ENCODE results near the gene CDHR2.

CDHR2 gene

GRCh38 chr5:176624142-176624541 is 75.0 kb downstream of the CDHR2 start:
- DNase-seq: no peak

- DNase-seq: no peak
Measured at GRCh38 chr5:176624938-176625337, 75.8 kb downstream of the CDHR2 start.

DNA sequence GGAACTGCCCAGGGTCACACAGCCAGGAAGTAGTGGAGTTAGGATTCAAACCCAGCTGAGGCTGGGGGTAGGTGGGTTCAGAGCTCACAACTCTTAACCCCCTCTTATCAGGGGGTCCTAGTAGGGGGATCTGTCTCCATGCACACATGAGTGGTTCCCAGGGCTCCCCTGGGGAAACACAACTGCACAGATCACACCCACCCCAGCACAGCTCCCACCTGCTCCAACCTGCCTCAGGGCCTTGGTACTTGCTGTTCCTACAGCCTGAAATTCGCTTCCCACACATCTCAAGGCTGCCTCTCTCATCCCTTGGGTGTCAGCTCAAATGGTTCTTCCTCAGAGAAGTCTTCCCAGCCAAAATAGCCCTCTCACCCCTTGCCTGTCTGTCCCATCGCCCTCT is 76.4 kb downstream of the CDHR2 start:
- DNase-seq: no peak

- DNase-seq: no peak
Measured at GRCh38 chr5:176625966-176626875, 77.1 kb downstream of the CDHR2 start.

- DNase-seq: no peak
Measured at GRCh38 chr5:176626876-176627236, 77.7 kb downstream of the CDHR2 start.

- DNase-seq: no peak
Measured at GRCh38 chr5:176627582-176627981, 78.4 kb downstream of the CDHR2 start.

GRCh38 chr5:176628406-176629228 is 79.5 kb downstream of the CDHR2 start:
- no peak for DNase-seq

DNA sequence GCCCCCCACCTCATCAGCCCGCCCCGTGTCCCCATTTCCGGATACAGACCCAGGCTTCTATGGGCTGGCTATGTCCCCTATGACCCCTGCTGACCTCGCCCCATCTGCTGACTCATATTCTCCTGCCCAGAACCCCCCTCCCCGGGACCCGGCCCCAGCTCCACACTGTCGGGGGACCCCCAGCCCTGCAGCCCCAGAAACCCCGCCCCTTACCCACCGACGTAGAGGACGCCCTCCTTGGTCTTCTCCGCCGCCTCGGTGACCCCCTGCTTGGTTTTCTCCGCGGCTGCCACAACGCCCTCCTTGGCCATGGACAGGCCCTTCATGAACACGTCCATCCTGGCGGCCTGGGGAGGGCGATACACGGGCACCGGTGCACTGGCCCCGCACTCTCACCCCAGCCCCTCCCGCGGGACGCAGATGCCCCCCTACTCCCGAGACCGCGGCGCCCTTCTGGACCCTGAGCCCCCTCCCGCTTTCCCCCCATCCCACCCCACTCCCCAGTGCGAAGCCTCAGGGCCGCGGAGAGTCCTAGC is 80.2 kb downstream of the CDHR2 start:
- no peak for DNase-seq

DNA sequence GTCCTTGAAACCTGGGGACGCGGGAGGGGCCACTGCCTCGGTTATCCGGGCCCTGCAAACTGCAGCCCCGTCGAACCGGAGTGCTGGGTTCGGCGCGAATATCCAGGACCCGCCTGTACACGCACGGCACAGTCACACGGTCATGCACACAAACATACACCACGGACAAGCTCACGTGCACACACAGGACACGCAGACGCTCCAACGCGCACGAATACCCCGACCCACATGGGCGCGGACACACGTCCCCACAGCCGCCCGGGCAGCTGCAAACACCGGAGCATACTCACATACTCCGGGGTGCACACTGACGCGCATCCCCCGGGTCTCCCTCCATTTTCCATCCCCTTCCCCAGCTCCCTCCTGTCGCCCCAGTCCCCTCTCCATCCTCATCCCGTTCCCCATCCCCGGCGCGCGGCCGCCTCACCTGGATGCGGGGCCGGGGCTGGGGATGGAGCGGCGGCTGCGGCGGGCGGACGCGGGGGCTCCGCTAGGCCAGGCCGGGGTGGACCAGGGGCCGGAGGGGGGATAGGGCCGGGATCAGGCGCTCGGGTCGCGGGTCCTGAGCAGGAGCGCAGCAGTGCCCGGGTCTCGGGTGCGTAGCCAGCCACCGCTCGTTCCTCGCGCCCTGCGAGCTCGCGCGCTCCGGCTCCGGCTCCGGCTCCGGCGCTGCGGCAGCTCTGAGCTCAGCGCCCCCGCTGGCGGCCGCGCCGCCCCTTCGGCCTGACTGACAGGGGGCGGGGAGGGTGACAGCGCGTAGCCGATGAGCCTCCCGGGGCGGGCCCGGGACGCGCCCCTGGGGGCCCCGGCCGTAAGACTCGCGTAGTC is 80.9 kb downstream of the CDHR2 start, which contains the start of the genes EIF4E1B and SNCB:
Gene EIF4E1B (plus strand): TSS at position 823 of the 828 bp plus-strand sequence. CDS start 12,113 bp downstream, outside the sequence.
Gene SNCB (minus strand): TSS at position 682 of the 828 bp plus-strand sequence. CDS start 880 bp downstream, outside the sequence.
- no peak for DNase-seq

DNA sequence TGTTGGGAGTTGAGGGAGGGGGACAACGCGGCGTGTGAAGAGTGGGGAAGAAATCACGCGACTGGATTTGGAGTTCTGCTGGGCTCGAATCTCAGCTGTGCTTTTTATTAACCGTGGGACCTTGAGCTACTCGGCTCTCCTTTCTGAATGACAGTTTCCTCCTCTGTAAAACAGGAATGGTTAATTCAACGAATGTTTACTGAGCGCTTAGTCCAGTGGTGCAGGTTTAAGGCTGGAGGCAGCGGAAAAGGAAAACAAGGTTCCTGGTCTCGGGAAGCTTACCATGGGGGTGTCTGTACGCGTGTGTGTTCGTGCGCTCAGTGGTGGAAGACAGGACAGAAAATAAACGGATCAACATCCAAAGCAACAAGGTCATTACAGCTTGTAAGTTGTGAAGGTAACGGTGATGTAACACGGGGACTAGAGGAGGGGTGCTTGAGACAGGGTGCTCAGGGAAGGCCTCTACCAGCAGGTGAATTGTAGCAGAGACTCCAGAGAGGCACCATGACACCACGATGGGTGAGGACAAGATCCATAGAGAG is 81.6 kb downstream of the CDHR2 start:
- no peak for DNase-seq

DNA sequence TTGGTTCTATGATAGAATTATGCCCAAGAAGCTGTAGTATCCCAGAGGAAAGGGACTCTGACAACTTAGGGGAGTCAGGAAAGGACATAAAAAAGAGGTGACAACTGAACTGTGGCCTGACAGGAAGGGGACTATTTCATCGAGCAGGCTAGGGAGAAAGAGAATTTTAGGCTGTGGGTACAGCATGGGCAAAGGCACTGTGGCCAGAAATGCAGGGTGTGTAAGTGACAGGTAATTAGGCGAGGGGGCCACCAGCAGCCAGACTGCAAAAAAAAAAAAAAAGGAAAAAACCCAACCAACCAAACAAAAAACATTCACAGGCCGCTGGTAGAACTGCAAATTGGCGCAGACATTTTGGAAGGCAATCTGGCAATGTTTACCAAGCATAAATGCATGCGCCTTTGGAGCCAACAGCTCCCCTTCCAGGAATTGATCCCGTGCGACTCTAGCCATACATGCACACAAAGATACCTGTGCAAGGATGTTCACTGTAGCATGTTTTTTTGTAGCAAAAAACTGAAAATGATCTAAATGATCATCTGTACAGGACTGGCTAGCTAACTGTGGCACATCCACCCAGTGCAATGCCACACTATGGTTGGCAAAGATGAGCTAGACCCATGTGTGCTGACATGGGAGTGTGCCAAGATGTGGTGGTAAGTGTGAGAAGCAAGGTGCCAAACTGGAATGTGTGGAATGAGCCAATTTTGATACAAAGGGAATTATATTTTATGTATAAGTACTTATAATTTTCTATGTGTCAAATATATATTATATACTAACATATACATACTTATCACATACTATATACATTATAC is 82.5 kb downstream of the CDHR2 start:
- DNase-seq: no peak

GRCh38 chr5:176632745-176633144 is 83.6 kb downstream of the CDHR2 start:
- no peak for DNase-seq

GRCh38 chr5:176633598-176633997 is 84.5 kb downstream of the CDHR2 start:
- no peak for DNase-seq

- no peak for DNase-seq
Measured at GRCh38 chr5:176636426-176636825, 87.3 kb downstream of the CDHR2 start.

DNA sequence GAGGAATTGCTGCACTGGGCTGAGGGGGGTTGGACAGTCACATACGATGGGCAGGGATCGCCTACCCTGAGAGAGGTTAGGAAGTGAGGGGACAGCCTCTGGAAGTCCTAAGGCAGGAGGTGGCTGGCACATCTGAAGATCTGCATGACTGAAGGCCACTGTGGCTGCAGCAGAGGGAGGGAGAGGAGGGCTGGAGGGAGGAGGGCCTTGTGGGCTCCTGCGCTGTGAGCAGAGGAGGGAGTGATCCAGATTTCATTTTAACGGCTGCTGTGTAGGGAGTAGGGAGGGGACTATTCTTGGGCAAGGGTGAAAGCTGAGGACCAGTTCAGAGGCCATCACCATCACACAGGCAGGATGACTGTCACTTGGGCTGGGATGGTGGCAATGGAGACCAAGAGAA is 88.4 kb downstream of the CDHR2 start:
- DNase-seq: no peak

DNA sequence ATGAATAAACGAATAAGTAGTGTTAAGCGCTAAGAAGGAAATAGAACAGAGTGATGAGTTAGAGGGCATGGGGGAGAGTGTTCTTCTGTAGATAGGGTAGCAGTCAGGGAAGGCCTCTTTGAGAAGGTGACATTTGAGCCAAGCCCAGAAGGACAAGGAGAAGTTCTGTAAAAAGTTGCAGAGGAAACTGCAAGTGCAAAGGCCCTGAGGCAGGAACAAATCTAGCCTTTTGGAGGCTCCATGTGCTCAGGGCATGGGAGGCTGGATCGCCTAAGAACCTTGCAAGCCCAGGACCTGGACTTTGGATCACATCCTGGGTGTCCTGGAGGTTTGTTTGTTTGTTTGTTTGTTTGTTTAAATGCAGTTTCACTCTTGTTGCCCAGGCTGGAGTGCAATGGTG is 89.3 kb downstream of the CDHR2 start:
- DNase-seq: no peak

GRCh38 chr5:176639208-176639607 is 90.1 kb downstream of the CDHR2 start:
- no peak for DNase-seq

DNA sequence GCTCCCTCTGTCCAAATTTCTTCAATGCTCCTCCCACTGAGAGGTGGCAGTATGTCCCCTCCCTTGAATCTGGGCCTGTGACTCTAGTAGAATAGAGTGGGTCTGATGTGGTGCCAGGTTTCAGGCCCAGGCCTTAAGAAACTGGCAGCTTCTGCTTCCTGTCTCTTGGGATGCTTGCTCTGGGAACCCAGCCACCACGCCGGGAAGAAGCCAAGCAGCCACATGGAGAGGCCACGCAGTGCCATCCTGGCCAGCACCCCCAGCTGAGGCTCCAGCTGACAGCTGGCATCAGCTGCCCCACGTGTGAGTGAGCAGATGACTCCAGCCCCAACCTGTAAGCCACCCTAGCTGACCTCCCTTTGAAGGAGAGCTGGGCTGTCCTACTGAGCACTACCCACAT is 90.8 kb downstream of the CDHR2 start:
- DNase-seq: no peak

DNA sequence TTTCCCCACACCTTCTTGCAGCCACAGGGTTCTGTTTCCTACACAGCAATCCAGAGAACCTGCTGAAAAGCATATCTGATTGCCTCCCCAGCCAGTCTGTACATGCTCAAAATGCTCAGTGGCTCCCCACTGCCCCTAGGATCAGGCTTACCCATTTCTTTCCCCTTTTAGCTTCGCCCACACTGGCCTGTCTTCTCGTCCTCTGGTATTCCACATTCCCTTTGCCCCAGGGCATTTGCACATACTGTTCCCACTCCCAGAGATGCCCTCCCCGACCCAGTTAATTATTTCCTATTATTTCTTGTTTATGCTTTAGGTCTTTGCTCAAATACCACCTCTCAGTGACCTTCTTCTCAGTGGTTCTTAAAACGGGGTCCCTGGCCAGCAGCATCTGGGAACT is 91.5 kb downstream of the CDHR2 start:
- DNase-seq: no peak

DNA sequence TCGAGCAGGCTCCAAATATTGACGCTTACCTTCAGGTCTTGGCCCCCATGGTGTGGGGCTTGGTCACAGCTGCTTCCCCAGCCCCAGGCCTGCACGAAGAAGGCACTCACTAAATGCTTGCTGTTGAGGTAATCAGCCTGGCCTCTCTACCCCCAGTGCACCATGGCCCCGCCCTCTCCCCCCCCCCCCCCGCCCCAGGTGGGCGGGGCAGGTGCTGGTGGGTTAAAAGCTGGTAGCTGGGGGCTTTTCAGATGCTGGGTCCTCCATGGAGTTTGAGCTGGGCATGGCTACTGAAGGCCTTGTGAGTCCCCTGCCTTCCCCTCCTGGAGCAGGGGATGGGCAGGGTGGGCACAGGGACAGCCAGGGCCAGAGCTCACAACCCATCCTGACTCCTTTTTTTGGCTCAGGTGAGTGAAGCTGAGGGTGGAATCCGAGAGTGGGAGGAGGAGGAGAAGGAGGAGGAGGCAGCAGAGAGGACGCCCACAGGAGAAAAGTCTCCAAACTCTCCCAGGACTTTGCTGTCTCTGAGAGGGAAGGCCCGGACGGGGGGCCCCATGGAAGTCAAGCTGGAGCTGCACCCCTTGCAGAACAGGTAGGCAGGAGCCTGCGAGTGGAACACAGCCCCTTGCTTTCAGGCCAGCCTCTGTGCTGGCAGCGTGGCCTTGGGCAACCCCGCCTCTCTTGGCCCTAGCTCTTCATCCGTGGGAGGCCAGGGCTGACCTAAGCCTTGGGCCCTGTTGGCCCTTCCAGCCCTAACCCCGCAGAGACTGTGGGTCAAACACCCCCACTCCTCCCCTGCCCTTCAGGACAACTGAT is 93.7 kb downstream of the CDHR2 start:
- no peak for DNase-seq
